22Rv1 (cell line): Measurements from ENCODE around the gene NUP50.

Experiments
- CTCF ChIP-seq: fragments of 450-650 bp; IDR thresholded peaks from 2 replicates; pipeline ENCODE4 v1.5.1; 2017; ENCODE audit warnings: mild to moderate bottlenecking
- ZFX ChIP-seq: fragments of 450-650 bp; IDR thresholded peaks from 2 replicates; pipeline ENCODE4 v1.6.1; 2017; ENCODE audit warnings: antibody characterized with exemption, borderline replicate concordance

GRCh38 chr22:45142376-45142775, 21.3 kb upstream of the NUP50 start:
- TF ChIP-seq CTCF (no peak), ZFX (no peak)
